GM21367 (cell line): Measurements from ENCODE around the gene KCTD12.
A peak's percentile ranks its signal among the peaks of the same experiment; 100 is the strongest.
"Not testable (repeated sequence)": the region's sequence is repeated elsewhere in the genome, so short reads cannot be mapped to it uniquely, and the experiment has no call there.

Experiments
- ATAC-seq: cut with Tn5 transposase; IDR thresholded peaks from one replicate; pipeline ENCODE4 v1.9.1; 2021; ENCODE audit not compliant: unreplicated experiment

The KCTD12 gene

GRCh38 chr13:76886292-76887075, at the start of gene KCTD12:
KCTD12 (minus strand) TSS chr13:76886405; CDS start chr13:76886148, 257 bp downstream.
- ATAC-seq, result peak; percentile 60

GRCh38 chr13:76934671-76935070, 48.5 kb upstream of the KCTD12 start:
- ATAC-seq, result no peak

- no peak for ATAC-seq
Measured at GRCh38 chr13:76932076-76932475, 45.9 kb upstream of the KCTD12 start.

GRCh38 chr13:76929851-76930374, 43.7 kb upstream of the KCTD12 start:
- ATAC-seq, result no peak

GRCh38 chr13:76929320-76929719, 43.1 kb upstream of the KCTD12 start:
- ATAC-seq, result no peak

GRCh38 chr13:76928456-76928855, 42.3 kb upstream of the KCTD12 start:
- ATAC-seq, result no peak

GRCh38 chr13:76927955-76928354, 41.8 kb upstream of the KCTD12 start:
- no peak for ATAC-seq

- no peak for ATAC-seq
Measured at GRCh38 chr13:76925115-76925514, 38.9 kb upstream of the KCTD12 start.

GRCh38 chr13:76921516-76921915, 35.3 kb upstream of the KCTD12 start:
- no peak for ATAC-seq

- not testable (repeated sequence) for ATAC-seq
Measured at GRCh38 chr13:76917755-76918481, 31.7 kb upstream of the KCTD12 start.

GRCh38 chr13:76917095-76917494, 30.9 kb upstream of the KCTD12 start:
- ATAC-seq, result no peak

GRCh38 chr13:76913898-76914297, 27.7 kb upstream of the KCTD12 start:
- ATAC-seq, result no peak

GRCh38 chr13:76912476-76912875, 26.3 kb upstream of the KCTD12 start:
- no peak for ATAC-seq

GRCh38 chr13:76904507-76904906, 18.3 kb upstream of the KCTD12 start:
- ATAC-seq, result no peak

GRCh38 chr13:76903544-76904162, 17.4 kb upstream of the KCTD12 start:
- ATAC-seq, result peak; percentile 96

GRCh38 chr13:76899066-76899465, 12.9 kb upstream of the KCTD12 start:
- not testable (repeated sequence) for ATAC-seq

GRCh38 chr13:76897171-76897570, 11.0 kb upstream of the KCTD12 start:
- not testable (repeated sequence) for ATAC-seq

- peak; percentile 50 for ATAC-seq
Measured at GRCh38 chr13:76894401-76895110, 8.4 kb upstream of the KCTD12 start.

- no peak for ATAC-seq
Measured at GRCh38 chr13:76892488-76892887, 6.3 kb upstream of the KCTD12 start.

- no peak for ATAC-seq
Measured at GRCh38 chr13:76890021-76890420, 3.8 kb upstream of the KCTD12 start.

- no peak for ATAC-seq
Measured at GRCh38 chr13:76889254-76889653, 3.0 kb upstream of the KCTD12 start.
